OCI-LY1 (cell line): ENCODE data around the gene BGN.

Experiments
- H2AFZ ChIP-seq: fragments of 200-600 bp; sonication (generic), shearing (Covaris generic); 2 replicates; pipeline ENCODE4 v1.6.0; 2014; ENCODE audit warnings: antibody characterized with exemption, mild to moderate bottlenecking, low read length
- H3F3A ChIP-seq: fragments of 200-600 bp; sonication (generic), shearing (Covaris generic); 2 replicates; pipeline ENCODE4 v1.6.0; 2014; ENCODE audit warnings: mild to moderate bottlenecking, antibody characterized with exemption, low read length, moderate library complexity; ENCODE audit not compliant: insufficient read depth
- H3K27ac ChIP-seq: fragments of 200-600 bp; sonication (generic); 2 replicates; pipeline ENCODE4 v1.5.1; 2014; ENCODE audit warnings: low read length, mixed run types, mild to moderate bottlenecking, low read depth; ENCODE audit not compliant: poor library complexity, severe bottlenecking
- H3K27me3 ChIP-seq: fragments of 200-600 bp; sonication (generic); 2 replicates; pipeline ENCODE4 v1.6.0; 2014; ENCODE audit warnings: antibody characterized with exemption, mild to moderate bottlenecking, low read length, moderate library complexity; ENCODE audit not compliant: insufficient read depth
- H3K36me3 ChIP-seq: fragments of 200-600 bp; sonication (generic); 2 replicates; pipeline ENCODE4 v1.6.1; 2014; ENCODE audit warnings: mild to moderate bottlenecking, antibody characterized with exemption, low read length, moderate library complexity, mixed read lengths; ENCODE audit not compliant: insufficient read depth
- H3K4me1 ChIP-seq: fragments of 200-600 bp; sonication (generic); 2 replicates; pipeline ENCODE4 v1.5.1; 2014; ENCODE audit warnings: mild to moderate bottlenecking, low read length, moderate library complexity; ENCODE audit not compliant: insufficient read depth, severe bottlenecking
- H3K4me2 ChIP-seq: fragments of 200-600 bp; sonication (generic), shearing (Covaris generic); 2 replicates; pipeline ENCODE4 v1.6.1; 2014; ENCODE audit warnings: low read length
- H3K4me3 ChIP-seq: fragments of 200-600 bp; sonication (generic); 2 replicates; pipeline ENCODE4 v1.5.1; 2014; ENCODE audit warnings: low read length, low read depth, mild to moderate bottlenecking, mixed read lengths; ENCODE audit not compliant: poor library complexity, severe bottlenecking
- H3K79me2 ChIP-seq: fragments of 200-600 bp; shearing (Covaris generic); 2 replicates; pipeline ENCODE4 v1.6.1; 2016; ENCODE audit warnings: mixed run types, low read length, mixed read lengths; ENCODE audit not compliant: insufficient read depth
- H3K9ac ChIP-seq: fragments of 200-600 bp; sonication (generic), shearing (Covaris generic); 2 replicates; pipeline ENCODE4 v1.6.1; 2014; ENCODE audit warnings: mild to moderate bottlenecking, low read length, mixed read lengths
- H3K9me2 ChIP-seq: fragments of 200-600 bp; sonication (generic), shearing (Covaris generic); 2 replicates; pipeline ENCODE4 v1.6.1; 2014; ENCODE audit warnings: low read depth, mild to moderate bottlenecking, low read length, mixed read lengths
- H3K9me3 ChIP-seq: fragments of 200-600 bp; shearing (Covaris generic); 2 replicates; pipeline ENCODE4 v1.6.1; 2014; ENCODE audit warnings: low read length, mixed read lengths
- H4K20me1 ChIP-seq: fragments of 200-600 bp; sonication (generic), shearing (Covaris generic); 2 replicates; pipeline ENCODE4 v1.6.0; 2016; ENCODE audit warnings: mild to moderate bottlenecking, low read length; ENCODE audit not compliant: insufficient read depth
- CTCF ChIP-seq: fragments of 200-600 bp; sonication (generic), shearing (Covaris generic); IDR thresholded peaks from 2 replicates; pipeline ENCODE4 v1.5.1; 2017; ENCODE audit warnings: mild to moderate bottlenecking, antibody characterized with exemption, low read length, moderate library complexity, mixed read lengths
- EZH2 ChIP-seq: fragments of 200-600 bp; sonication (generic), shearing (Covaris generic); IDR thresholded peaks from 2 replicates; pipeline ENCODE4 v1.8.0; 2017; ENCODE audit warnings: borderline replicate concordance, mixed run types, mild to moderate bottlenecking, antibody characterized with exemption, low read length, moderate library complexity, mixed read lengths

The BGN gene

GRCh38 chrX:153505361-153505760, 10.6 kb downstream of the BGN start:
- Histone ChIP-seq H3K27ac (no peak overlapping the region), H3K79me2 (no peaks in the 10 kb centered on the region), H3K4me1 (no peaks in the 10 kb centered on the region), H3K9ac (no peak overlapping the region), H2AFZ (no peak overlapping the region), H4K20me1 (no peaks in the 10 kb centered on the region), H3K36me3 (no peaks in the 10 kb centered on the region), H3K27me3 (no peaks in the 10 kb centered on the region), H3K9me3 (no peaks in the 10 kb centered on the region), H3K4me2 (no peak overlapping the region), H3K9me2 (no peaks in the 10 kb centered on the region), H3F3A (no peaks in the 10 kb centered on the region), H3K4me3 (no peak overlapping the region)
- TF ChIP-seq EZH2: no peak
- no peak for TF ChIP-seq CTCF

DNA sequence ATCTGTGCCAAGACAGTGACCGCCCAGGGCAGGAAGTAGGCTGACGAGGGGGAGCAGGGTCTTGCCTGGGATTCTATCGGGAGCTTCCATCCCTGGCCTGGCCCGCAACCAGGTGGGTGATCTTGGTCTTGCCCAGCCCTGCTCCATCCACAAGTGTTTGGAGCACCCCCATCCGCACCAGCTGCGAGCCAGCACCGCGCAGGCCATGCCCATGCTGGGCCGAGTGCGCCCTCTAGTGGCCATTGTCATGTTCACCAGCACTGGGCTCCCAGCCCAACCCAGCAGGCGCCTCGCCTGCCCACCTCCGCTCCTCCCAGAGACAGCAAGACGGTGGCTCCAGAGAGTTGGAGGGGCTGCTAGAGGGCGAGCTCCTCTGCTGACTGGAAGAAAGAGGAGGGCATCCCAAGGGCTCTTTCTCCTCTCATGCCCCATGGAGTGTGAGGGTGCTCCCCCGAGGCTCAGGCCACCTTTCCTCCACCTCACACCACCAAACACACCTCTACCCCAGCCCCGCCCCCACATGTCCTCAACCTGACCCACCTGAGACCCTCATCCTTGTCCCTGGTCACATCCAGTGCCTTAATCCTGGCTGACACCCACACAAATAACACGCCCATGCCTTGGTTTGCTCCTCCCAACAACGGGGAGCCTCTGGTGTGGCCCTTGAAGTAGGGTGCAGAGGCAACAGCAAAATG, 12.9 kb downstream of the BGN start:
- TF ChIP-seq CTCF (peak; percentile 63), EZH2 (no peak)
- Histone ChIP-seq H3K4me1 (no peaks in the 10 kb centered on the region), H3K9ac (no peak overlapping the region), H4K20me1 (no peaks in the 10 kb centered on the region), H3K79me2 (no peaks in the 10 kb centered on the region), H3K27ac (no peak overlapping the region), H3K9me2 (no peaks in the 10 kb centered on the region), H3K4me2 (no peak overlapping the region), H3F3A (no peaks in the 10 kb centered on the region), H3K9me3 (no peaks in the 10 kb centered on the region), H2AFZ (no peak overlapping the region), H3K27me3 (no peaks in the 10 kb centered on the region), H3K4me3 (no peak overlapping the region), H3K36me3 (no peaks in the 10 kb centered on the region)

DNA sequence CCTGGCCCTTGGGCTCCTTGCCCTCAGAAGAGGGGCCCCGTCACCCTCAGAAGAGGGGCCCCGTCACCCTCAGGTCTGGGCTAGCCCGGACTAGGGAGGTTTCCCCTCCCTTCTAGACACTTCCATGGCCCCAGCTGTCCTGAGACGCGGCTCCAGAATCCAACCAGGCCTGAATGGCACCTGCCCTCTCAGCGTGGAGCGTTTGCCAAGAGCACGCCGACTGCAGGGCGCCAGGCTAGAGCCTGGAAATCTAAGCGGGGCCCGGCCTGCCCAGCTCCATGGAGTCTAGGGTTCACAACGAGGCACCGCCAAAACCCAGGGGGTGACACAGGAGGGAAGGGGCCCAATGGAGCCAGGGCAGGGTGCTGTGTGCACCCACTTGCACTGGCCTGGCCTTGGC, 14.8 kb downstream of the BGN start:
- H3K27ac ChIP-seq: no peak overlapping the region
- H4K20me1 ChIP-seq: no peaks in the 10 kb centered on the region
- H3K9me2 ChIP-seq: no peaks in the 10 kb centered on the region
- H3K27me3 ChIP-seq: no peaks in the 10 kb centered on the region
- no peak overlapping the region for H3K9ac ChIP-seq
- H2AFZ ChIP-seq: no peak overlapping the region
- H3K79me2 ChIP-seq: no peaks in the 10 kb centered on the region
- H3K4me3 ChIP-seq: no peak overlapping the region
- H3K4me1 ChIP-seq: no peaks in the 10 kb centered on the region
- H3K36me3 ChIP-seq: no peaks in the 10 kb centered on the region
- H3F3A ChIP-seq: no peaks in the 10 kb centered on the region
- H3K4me2 ChIP-seq: no peak overlapping the region
- H3K9me3 ChIP-seq: no peaks in the 10 kb centered on the region
- TF ChIP-seq CTCF: no peak
- TF ChIP-seq EZH2: no peak
